ENCODE results near the gene MAPK13.

The MAPK13 gene

DNA sequence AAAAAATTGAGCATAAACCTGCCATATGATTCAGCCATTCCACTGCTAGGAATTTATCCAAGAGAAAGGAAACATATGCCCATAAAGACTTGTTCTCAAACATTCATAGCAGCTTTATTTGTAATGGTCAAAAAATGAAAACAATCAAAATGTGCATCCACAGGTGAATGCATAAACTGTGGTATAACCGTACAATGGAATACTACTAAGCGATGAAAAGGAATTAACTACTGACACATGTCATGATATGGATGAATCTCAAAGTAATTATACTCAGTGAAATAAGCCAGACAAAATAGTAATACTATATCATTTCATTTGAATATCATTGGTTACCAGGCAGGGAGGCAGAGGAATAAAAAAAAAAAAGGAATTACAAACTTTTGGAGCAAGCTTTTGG, 40.4 kb downstream of the MAPK13 start:
- H3K27me3 Mint-ChIP-seq: no peaks in the 10 kb centered on the region
- peaks cover 12% of the 10 kb centered on the region for H3K4me1 Mint-ChIP-seq (ENCODE audit: low read depth)
- no peak overlapping the region for H3K4me3 Mint-ChIP-seq
- no peak overlapping the region for H3K27ac Mint-ChIP-seq
- intact Hi-C loops (cut with micrococcal nuclease): no loop called here
- no peaks in the 10 kb centered on the region for H3K9me3 Mint-ChIP-seq
- H3K36me3 Mint-ChIP-seq (ENCODE audit: low read depth): no peaks in the 10 kb centered on the region

DNA sequence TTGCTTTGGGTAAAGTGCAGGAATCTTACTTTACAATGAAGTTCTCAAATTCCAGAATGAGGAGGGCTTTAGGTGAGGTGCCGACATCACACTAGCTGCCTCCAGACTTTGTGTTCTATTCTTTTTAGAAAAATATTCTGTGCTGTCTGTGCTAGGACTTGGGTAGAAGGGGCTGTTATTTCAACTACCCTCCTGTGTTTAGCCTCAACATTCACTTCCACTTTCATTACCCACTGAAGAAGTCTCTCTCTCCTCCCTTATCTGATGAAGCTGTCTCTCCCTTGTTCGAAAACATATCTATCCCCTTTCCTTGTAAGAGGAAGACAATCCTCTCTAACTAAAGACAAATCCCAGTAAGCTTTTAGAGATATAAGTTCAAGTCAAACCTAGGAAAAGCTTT, 41.3 kb downstream of the MAPK13 start:
- peaks cover 12% of the 10 kb centered on the region for H3K4me1 Mint-ChIP-seq (ENCODE audit: low read depth)
- H3K27ac Mint-ChIP-seq: no peak overlapping the region
- no peaks in the 10 kb centered on the region for H3K27me3 Mint-ChIP-seq
- H3K36me3 Mint-ChIP-seq (ENCODE audit: low read depth): no peaks in the 10 kb centered on the region
- intact Hi-C loops (cut with micrococcal nuclease): no loop called here
- H3K9me3 Mint-ChIP-seq: no peaks in the 10 kb centered on the region
- no peak overlapping the region for H3K4me3 Mint-ChIP-seq

DNA sequence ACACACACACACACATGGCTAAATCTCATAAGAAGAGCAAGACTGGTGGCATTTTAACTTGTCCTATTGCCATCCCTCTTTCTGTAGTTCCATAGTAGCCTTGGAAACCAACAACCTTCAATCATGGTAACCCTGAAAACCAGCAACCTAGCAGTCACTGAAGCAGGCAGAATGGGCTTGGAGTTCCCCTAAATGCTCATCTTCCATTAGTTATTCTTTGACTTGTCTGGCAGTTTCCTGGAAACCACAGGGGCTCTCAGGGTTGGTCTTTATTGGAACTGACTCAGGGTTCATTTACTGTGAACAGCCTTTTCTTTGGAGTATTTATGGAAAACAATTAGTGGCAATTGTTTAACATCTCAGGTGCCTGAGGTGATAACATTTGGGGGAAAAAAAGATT, 46.9 kb downstream of the MAPK13 start:
- Mint-ChIP-seq H3K27me3 (no peaks in the 10 kb centered on the region), H3K27ac (no peak overlapping the region), H3K4me1 (ENCODE audit: low read depth) (no peaks in the 10 kb centered on the region), H3K36me3 (ENCODE audit: low read depth) (peaks cover 6% of the 10 kb centered on the region), H3K4me3 (no peak overlapping the region), H3K9me3 (peaks cover 22% of the 10 kb centered on the region)
- intact Hi-C loops (cut with micrococcal nuclease): no loop called here

DNA sequence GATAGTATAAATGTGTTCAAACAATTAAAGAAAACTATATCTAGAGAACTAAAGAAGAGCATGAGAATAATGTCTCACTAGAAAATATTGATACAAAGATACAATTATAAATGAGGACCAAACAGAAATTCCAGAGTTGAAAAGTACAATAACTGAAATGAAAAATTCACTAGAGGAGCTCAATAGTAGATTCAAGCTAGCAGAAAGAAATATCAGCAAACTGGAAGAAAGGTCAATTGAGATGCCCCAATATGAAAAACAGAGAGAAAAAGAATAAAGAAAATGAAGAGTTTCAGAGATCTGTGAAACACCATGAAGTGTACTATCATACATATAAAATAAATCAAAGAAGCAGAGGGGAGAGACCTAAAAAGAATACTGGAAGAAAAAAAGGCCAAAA, 48.2 kb downstream of the MAPK13 start:
- Mint-ChIP-seq H3K27me3 (no peaks in the 10 kb centered on the region), H3K9me3 (peaks cover 22% of the 10 kb centered on the region), H3K36me3 (ENCODE audit: low read depth) (peaks cover 6% of the 10 kb centered on the region), H3K27ac (no peak overlapping the region), H3K4me3 (no peak overlapping the region), H3K4me1 (ENCODE audit: low read depth) (no peaks in the 10 kb centered on the region)
- intact Hi-C loops (cut with micrococcal nuclease): no loop called here

DNA sequence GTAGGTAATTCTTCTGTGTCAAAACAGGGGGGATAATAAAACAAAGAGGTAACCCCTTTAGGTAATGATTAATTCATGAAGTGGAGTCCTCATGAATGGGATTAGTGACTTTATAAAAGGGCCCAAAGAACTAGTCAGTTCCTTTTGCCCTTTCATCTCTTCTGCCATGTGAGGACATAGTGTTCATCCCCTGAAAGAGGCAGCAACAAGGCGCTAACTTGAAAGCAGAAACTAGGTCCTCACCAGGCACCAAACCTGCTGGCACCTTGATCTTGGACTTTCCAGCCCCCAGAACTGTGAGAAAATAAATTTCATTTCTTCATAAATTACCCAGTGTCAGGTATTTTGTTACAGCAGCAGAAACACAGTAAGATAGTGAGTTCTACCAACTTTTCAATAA, 49.8 kb downstream of the MAPK13 start:
- intact Hi-C loops (cut with micrococcal nuclease): no loop called here
- H3K4me3 Mint-ChIP-seq: no peak overlapping the region
- H3K9me3 Mint-ChIP-seq: peaks cover 22% of the 10 kb centered on the region
- no peaks in the 10 kb centered on the region for H3K4me1 Mint-ChIP-seq (ENCODE audit: low read depth)
- no peak overlapping the region for H3K27ac Mint-ChIP-seq
- H3K36me3 Mint-ChIP-seq (ENCODE audit: low read depth): peaks cover 6% of the 10 kb centered on the region
- no peaks in the 10 kb centered on the region for H3K27me3 Mint-ChIP-seq

DNA sequence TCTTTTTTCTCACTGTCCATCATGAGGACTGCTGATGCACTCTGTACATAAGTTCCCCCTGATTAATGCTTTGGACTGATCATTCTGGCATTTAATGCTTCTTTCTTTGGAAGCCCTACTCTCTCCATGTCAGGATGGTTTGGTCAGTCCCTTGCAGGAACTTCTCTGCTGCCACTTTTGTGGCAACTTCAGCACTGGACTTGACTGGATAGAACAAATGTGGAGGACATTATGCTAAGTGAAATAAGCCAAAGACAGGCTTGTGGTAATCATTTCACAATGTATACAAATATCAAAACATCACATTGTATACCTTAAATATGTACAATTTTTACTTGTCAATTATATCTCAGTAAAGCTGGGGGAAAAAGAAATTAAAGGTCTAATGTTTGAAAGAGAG, 54.0 kb downstream of the MAPK13 start:
- Mint-ChIP-seq H3K27ac (no peak overlapping the region), H3K36me3 (ENCODE audit: low read depth) (no peaks in the 10 kb centered on the region), H3K4me1 (ENCODE audit: low read depth) (peaks cover 13% of the 10 kb centered on the region), H3K4me3 (no peak overlapping the region), H3K27me3 (no peaks in the 10 kb centered on the region), H3K9me3 (peaks cover 9% of the 10 kb centered on the region)
- intact Hi-C loops (cut with micrococcal nuclease): no loop called here

DNA sequence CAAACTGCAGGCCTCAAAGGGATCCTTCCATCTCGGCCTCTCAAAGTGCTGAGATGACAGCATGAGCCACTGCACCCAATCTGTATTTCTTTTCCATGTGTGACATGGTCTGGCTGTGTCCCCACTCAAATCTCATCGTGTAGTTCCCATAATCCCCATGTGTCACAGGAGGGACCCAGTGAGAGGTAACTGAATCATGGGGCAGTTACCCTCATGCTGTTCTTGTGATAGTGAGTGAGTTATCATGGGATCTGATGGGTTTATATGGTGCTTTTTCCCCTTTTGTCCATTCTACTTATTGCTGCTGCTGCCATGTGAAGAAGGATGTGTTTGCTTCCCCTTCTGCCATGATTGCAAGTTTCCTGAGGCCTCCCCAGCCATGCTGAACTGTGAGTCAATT, 55.9 kb downstream of the MAPK13 start:
- H3K36me3 Mint-ChIP-seq (ENCODE audit: low read depth): no peaks in the 10 kb centered on the region
- H3K27ac Mint-ChIP-seq: no peak overlapping the region
- peaks cover 13% of the 10 kb centered on the region for H3K4me1 Mint-ChIP-seq (ENCODE audit: low read depth)
- no peaks in the 10 kb centered on the region for H3K27me3 Mint-ChIP-seq
- intact Hi-C loops (cut with micrococcal nuclease): no loop called here
- H3K9me3 Mint-ChIP-seq: peaks cover 8% of the 10 kb centered on the region
- no peak overlapping the region for H3K4me3 Mint-ChIP-seq

DNA sequence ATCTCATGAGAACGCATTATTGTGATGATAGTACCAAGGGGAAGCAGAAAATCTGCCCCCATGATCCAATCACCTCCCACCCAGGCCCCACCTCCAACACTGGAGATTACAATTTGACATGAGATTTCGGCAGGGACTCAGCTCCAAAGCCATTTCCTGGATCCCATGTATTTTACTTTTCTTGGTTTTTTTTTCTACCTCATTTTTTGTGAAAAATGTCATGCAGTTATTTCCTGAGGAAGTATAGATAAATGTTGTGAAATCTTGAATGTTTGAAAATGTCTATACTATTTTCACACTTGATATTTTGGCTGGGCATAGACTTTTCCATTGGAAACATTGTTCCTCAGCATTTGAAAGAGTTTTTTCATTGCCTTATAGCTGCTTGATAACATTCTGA, 57.1 kb downstream of the MAPK13 start:
- no peaks in the 10 kb centered on the region for H3K27me3 Mint-ChIP-seq
- no peak overlapping the region for H3K27ac Mint-ChIP-seq
- H3K36me3 Mint-ChIP-seq (ENCODE audit: low read depth): no peaks in the 10 kb centered on the region
- H3K4me3 Mint-ChIP-seq: no peak overlapping the region
- H3K9me3 Mint-ChIP-seq: peaks cover 8% of the 10 kb centered on the region
- peaks cover 13% of the 10 kb centered on the region for H3K4me1 Mint-ChIP-seq (ENCODE audit: low read depth)
- intact Hi-C loops (cut with micrococcal nuclease): no loop called here
